Spleen (tissue), 7 donors: ENCODE data around the gene KCNAB1.

Experiments used
- POLR2AphosphoS5 ChIP-seq, 3 donors: sonication (generic); formaldehyde crosslinking; IDR thresholded peaks; one replicate each; pipeline ENCODE4 v1.5.1; 2017; ENCODE audit warnings: antibody characterized with exemption in 3 of 3
- TF ChIP-seq, protein P1 (sequence below), 11 experiments: fragments of 200-600 bp in 7 of 11; fragments of 450-650 bp in 4 of 11; sonication (generic) in 4 of 11; IDR thresholded peaks in 8 of 11; conservative IDR thresholded peaks in 3 of 11; 1 replicate in 7 of 11; 2 replicates in 4 of 11; pipeline versions ENCODE4 v1.4.0 to v1.8.0; 2016 to 2021; ENCODE audit warnings: antibody characterized with exemption in 11 of 11, inconsistent platforms in 4 of 11, mild to moderate bottlenecking in 1 of 11
- donor health status: DM: no; HTN: no; CAD: no; lungs with moderate emphysema.
- donor health status: DM: no; HTN: no; CAD: no.
- donor health status: DM: no; HTN: no; CAD: no.

DNA sequence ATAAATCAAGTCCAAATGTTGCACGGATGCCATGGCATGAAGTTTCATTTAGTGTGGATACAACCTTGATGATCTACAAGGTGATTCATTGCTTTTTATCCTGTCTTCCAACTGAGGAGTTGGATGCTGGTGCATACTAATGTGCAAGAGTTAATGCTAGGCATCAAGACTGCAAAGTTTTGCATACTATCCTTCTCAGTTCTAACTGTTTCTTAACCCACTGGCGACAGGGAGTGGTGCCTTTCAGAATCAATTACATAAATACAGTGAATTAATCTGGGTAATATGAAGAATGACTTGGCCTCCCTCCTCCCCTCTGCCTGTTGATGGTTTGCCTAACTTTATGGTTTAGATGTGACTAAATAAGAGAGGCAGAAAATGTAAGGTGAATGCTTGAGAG lies 43.5 kb downstream of the KCNAB1 start:
- TF ChIP-seq, protein P1, sequence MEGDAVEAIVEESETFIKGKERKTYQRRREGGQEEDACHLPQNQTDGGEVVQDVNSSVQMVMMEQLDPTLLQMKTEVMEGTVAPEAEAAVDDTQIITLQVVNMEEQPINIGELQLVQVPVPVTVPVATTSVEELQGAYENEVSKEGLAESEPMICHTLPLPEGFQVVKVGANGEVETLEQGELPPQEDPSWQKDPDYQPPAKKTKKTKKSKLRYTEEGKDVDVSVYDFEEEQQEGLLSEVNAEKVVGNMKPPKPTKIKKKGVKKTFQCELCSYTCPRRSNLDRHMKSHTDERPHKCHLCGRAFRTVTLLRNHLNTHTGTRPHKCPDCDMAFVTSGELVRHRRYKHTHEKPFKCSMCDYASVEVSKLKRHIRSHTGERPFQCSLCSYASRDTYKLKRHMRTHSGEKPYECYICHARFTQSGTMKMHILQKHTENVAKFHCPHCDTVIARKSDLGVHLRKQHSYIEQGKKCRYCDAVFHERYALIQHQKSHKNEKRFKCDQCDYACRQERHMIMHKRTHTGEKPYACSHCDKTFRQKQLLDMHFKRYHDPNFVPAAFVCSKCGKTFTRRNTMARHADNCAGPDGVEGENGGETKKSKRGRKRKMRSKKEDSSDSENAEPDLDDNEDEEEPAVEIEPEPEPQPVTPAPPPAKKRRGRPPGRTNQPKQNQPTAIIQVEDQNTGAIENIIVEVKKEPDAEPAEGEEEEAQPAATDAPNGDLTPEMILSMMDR (IDR thresholded peaks at IDR 0.05 in 8 of 11, conservative IDR thresholded peaks at IDR 0.05 in 3 of 11): no peak
- no peak for TF ChIP-seq POLR2AphosphoS5 (IDR thresholded peaks at IDR 0.05)
